ENCODE measurements around the gene PAF1. TPM values are rescaled to one million over a fixed set of nuclear protein-coding genes. Genes with fewer than 3 reads are reported as not detected.

The PAF1 gene
- total RNA-seq, 1 donor from 2014 or later: 36.2 TPM

- peak; percentile 28 for DNase-seq
- peaks cover 13% of the 10 kb centered on the region for H3K4me1 Mint-ChIP-seq (ENCODE audit: low read depth, unreplicated experiment)
- H3K36me3 Mint-ChIP-seq (ENCODE audit: unreplicated experiment): no peaks in the 10 kb centered on the region
- TF ChIP-seq CTCF (IDR thresholded peaks at IDR 0.05; ENCODE audit: partially characterized antibody, unreplicated experiment): no peak
- H3K27me3 Mint-ChIP-seq (ENCODE audit: unreplicated experiment): peaks cover 19% of the 10 kb centered on the region
- peaks cover 22% of the 10 kb centered on the region for H3K9me3 Mint-ChIP-seq (ENCODE audit: unreplicated experiment)
- H3K4me3 Mint-ChIP-seq (ENCODE audit: unreplicated experiment): peak overlapping the region; percentile 38
- no peak overlapping the region for H3K27ac Mint-ChIP-seq (ENCODE audit: unreplicated experiment)
Measured at GRCh38 chr19:39416152-39417120, 25.5 kb upstream of the PAF1 start.

- Mint-ChIP-seq H3K36me3 (ENCODE audit: unreplicated experiment) (no peaks in the 10 kb centered on the region), H3K4me1 (ENCODE audit: low read depth, unreplicated experiment) (peaks cover 20% of the 10 kb centered on the region), H3K27ac (ENCODE audit: unreplicated experiment) (peak overlapping the region; percentile 48), H3K27me3 (ENCODE audit: unreplicated experiment) (peaks cover 21% of the 10 kb centered on the region), H3K4me3 (ENCODE audit: unreplicated experiment) (peak overlapping the region; percentile 95), H3K9me3 (ENCODE audit: unreplicated experiment) (peaks cover 26% of the 10 kb centered on the region)
- no peak for DNase-seq
- no peak for TF ChIP-seq CTCF (IDR thresholded peaks at IDR 0.05; ENCODE audit: partially characterized antibody, unreplicated experiment)
Measured at GRCh38 chr19:39415111-39416046, 24.5 kb upstream of the PAF1 start.

GRCh38 chr19:39413911-39414608 is 23.2 kb upstream of the PAF1 start:
- Mint-ChIP-seq H3K4me1 (ENCODE audit: low read depth, unreplicated experiment) (peaks cover 20% of the 10 kb centered on the region), H3K27me3 (ENCODE audit: unreplicated experiment) (peaks cover 20% of the 10 kb centered on the region), H3K4me3 (ENCODE audit: unreplicated experiment) (peak overlapping the region; percentile 95), H3K27ac (ENCODE audit: unreplicated experiment) (peak overlapping the region; percentile 99), H3K36me3 (ENCODE audit: unreplicated experiment) (no peaks in the 10 kb centered on the region), H3K9me3 (ENCODE audit: unreplicated experiment) (peaks cover 26% of the 10 kb centered on the region)
- peak; percentile 73 for DNase-seq
- no peak for TF ChIP-seq CTCF (IDR thresholded peaks at IDR 0.05; ENCODE audit: partially characterized antibody, unreplicated experiment)

- Mint-ChIP-seq H3K27me3 (ENCODE audit: unreplicated experiment) (peaks cover 21% of the 10 kb centered on the region), H3K4me3 (ENCODE audit: unreplicated experiment) (peak overlapping the region; percentile 95), H3K36me3 (ENCODE audit: unreplicated experiment) (no peaks in the 10 kb centered on the region), H3K27ac (ENCODE audit: unreplicated experiment) (peak overlapping the region; percentile 99), H3K9me3 (ENCODE audit: unreplicated experiment) (peaks cover 28% of the 10 kb centered on the region), H3K4me1 (ENCODE audit: low read depth, unreplicated experiment) (peaks cover 25% of the 10 kb centered on the region)
- peak; percentile 87 for DNase-seq
- TF ChIP-seq CTCF (IDR thresholded peaks at IDR 0.05; ENCODE audit: partially characterized antibody, unreplicated experiment): no peak
Measured at GRCh38 chr19:39413272-39413910, 22.5 kb upstream of the PAF1 start.

All from glutamatergic neuron (in vitro differentiated cells).